NCI-H748 (cell line): Measurements from ENCODE around the gene SERPING1.

Experiments used
- DNase-seq: peaks from one replicate; lab custom pipeline; 2025; ENCODE audit not compliant: unreplicated experiment; lab: John Stamatoyannopoulos, UW

SERPING1 gene

GRCh38 chr11:57638005-57638781 lies 40.7 kb downstream of the SERPING1 start:
- peak; percentile 82 for DNase-seq

- peak; percentile 23 for DNase-seq
These were observed 41.4 kb downstream of the SERPING1 start for GRCh38 chr11:57638811-57639320.

DNA sequence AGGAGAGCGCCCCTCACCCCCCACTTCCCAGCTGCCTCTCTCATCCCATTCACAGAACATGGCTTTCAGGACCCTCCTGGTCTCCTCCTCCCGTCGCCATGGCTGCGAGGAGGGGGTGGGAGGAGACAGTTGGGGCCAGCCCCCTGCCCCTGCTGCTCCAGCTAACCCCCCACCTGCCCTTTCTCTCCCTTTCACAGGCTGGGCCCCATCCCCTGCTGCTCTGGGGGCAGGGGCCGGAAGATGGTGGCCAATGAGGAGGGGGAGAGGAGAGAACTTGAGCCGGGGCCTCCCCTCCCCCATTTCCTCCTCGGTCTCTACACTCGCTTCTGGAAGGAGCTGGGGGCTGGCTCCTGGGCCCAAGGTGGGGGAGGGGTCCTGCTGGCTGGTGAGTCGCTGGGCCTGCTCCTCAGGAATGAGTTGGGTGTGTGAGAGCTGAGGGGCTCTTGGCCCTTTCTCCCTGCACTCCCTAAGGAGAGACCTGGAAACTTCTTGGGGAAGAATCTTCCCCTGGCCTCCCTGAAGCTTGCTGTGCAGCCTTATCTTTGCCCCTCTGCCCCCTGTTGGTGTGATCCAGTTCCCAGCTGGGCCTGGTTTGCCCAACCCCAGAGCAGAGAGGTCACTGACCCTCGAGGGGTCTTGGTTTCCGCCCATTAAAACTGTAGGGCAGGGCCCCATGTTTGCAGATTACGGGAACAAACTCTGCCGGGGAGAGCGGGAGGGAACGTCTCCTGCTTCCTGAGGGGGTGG lies 42.0 kb downstream of the SERPING1 start:
- DNase-seq, result peak; percentile 35

- DNase-seq, result no peak
These were observed 42.7 kb downstream of the SERPING1 start for GRCh38 chr11:57640068-57640800.

GRCh38 chr11:57641011-57641807 lies 43.7 kb downstream of the SERPING1 start:
- peak; percentile 48 for DNase-seq

- no peak for DNase-seq
These were observed 46.3 kb downstream of the SERPING1 start for GRCh38 chr11:57643802-57644201.

- peak; percentile 79 for DNase-seq
These were observed 47.5 kb downstream of the SERPING1 start for GRCh38 chr11:57644748-57645688.

DNA sequence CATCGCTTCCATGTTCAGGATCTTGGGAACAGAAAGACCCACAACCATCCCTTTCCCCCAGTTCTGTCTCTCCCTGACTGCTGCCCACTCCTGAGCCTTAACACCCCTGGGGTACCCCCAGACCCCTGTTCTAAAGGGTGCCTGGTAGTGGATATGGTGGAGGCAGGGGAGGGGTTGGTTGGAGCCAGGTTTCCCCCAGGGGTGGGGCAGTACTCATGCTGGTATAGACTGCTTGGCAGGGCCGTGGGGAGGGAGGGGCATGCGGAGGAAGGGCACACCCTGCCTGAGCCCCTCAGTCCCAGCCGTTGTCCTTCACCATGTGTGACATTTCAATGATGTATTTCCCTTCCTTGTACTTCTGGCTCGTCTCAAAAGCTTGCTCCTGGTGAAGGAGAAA lies 48.2 kb downstream of the SERPING1 start:
- DNase-seq, result no peak

DNA sequence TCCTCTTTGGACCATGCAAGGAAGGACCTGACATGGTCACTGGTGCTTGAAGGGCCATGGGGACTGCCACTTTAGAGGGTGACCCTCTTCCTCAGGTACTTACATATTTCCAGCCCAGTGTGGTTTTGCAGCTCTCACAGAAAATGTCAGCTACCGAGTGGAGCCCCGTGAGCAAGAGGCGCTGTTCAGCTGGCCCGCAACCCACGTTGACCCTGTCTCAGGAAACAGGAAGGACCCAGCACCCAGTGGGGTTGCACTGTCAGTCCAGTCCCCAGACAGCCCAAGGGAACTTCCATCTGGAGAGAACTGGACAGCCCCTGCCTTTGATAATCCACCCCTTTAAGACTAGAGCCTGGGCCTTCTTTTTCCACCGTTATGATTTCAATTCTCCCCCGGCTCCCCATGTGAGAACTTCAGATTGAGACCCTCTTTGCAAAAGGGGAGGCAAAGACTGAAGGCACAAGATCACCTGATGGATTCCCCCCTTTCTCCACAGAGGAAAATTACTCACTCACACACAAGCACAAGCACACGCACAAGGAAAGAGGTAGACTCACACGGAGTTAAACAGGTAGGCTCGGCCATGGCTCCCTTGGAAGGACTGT lies 48.8 kb downstream of the SERPING1 start:
- no peak for DNase-seq

GRCh38 chr11:57646799-57647303 lies 49.4 kb downstream of the SERPING1 start:
- DNase-seq, result peak; percentile 62

- peak; percentile 39 for DNase-seq
These were observed 49.9 kb downstream of the SERPING1 start for GRCh38 chr11:57647372-57647771.

DNA sequence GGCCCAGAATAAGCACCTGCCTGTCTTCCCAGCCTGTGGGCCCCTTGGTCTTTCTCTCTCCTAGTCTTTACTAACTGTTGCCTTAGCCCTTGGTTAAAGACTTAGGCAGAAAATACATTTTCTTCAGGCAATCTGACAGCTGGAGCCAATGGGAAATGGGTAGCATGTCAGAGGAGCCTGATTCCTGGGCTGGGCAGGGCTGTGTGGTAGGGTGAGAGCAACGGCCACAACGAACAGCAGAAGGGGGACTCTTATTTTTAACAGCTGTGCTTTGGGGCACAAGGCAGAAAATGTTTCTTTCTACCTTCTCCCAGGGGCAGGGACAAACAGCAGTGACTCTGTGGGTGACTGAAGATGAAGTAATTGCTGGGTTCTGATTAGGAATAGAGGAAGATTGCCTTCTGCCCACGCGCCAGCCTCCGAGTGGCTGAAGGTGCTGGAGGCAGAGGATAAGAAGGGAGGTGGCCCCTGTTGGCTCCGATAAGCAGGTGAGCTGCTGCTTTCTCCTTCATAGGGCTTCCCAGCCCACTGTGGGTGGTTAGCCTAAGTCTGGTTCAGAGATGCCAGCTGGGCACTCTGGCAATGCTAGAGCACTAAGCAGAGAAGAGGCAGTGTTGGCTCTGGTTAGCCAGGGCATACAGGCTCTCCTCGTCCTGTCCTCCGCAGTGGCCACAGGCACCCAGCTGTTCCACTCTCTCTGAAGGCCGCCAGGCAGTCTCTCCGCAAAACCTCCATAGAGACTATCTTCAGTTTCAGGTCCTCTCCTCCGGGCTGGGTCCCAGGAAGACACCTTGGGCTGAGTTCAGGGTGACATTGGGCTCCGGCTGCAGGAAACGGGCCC lies 50.7 kb downstream of the SERPING1 start:
- DNase-seq, result no peak

GRCh38 chr11:57648801-57649735 lies 51.6 kb downstream of the SERPING1 start:
- peak; percentile 36 for DNase-seq

- peak; percentile 58 for DNase-seq
These were observed 52.6 kb downstream of the SERPING1 start, which contains the start of gene YPEL4 for GRCh38 chr11:57649826-57650738. TSS of gene YPEL4 (minus strand) at chr11:57649912. CDS start at chr11:57647107, 2,805 bp downstream.

GRCh38 chr11:57650739-57651090 lies 53.2 kb downstream of the SERPING1 start:
- no peak for DNase-seq

DNA sequence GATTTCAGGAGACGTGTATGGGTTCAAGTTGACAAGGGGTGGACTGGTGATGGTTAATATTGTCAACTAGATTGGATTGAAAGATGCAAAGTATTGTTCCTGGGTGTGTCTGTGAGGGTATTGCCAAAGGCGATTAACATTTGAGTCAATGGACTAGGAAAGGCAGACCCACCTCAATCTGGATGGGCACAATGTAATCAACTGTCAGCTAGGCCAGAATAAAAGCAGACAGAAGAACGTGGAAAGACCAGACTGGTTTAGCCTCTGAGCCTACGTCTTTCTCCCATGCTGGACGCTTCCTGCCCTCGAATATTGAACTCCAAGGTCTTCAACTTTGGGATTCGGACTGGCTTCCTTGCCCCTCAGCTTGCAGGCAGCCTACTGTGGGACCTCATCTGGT lies 53.9 kb downstream of the SERPING1 start:
- DNase-seq, result no peak
